GM21360 (cell line): ENCODE data around the gene DAZL.

ENCODE experiments used
- ATAC-seq: cut with Tn5 transposase; IDR thresholded peaks from one replicate; pipeline ENCODE4 v1.9.1; 2021; ENCODE audit warnings: mild to moderate bottlenecking, moderate library complexity; ENCODE audit not compliant: unreplicated experiment

Gene DAZL

GRCh38 chr3:16596352-16597032 lies 8.7 kb downstream of the DAZL start:
- peak; percentile 63 for ATAC-seq

- ATAC-seq: no peak
Observed at GRCh38 chr3:16595778-16596177, 9.4 kb downstream of the DAZL start.

- peak; percentile 96 for ATAC-seq
Observed at GRCh38 chr3:16589867-16590624, 15.2 kb downstream of the DAZL start.

GRCh38 chr3:16589120-16589519 lies 16.1 kb downstream of the DAZL start:
- ATAC-seq: no peak

- ATAC-seq: no peak
Observed at GRCh38 chr3:16587681-16588060, 17.6 kb downstream of the DAZL start.

- no peak for ATAC-seq
Observed at GRCh38 chr3:16587047-16587680, 18.1 kb downstream of the DAZL start.

- no peak for ATAC-seq
Observed at GRCh38 chr3:16584880-16585279, 20.3 kb downstream of the DAZL start.

GRCh38 chr3:16583551-16583950 lies 21.7 kb downstream of the DAZL start:
- ATAC-seq: no peak

GRCh38 chr3:16570113-16570512 lies 35.1 kb downstream of the DAZL start:
- ATAC-seq: no peak

- no peak for ATAC-seq
Observed at GRCh38 chr3:16568532-16568931, 36.7 kb downstream of the DAZL start.

GRCh38 chr3:16568115-16568514 lies 37.1 kb downstream of the DAZL start:
- no peak for ATAC-seq

- no peak for ATAC-seq
Observed at GRCh38 chr3:16559653-16560365, 45.4 kb downstream of the DAZL start.

- ATAC-seq: no peak
Observed at GRCh38 chr3:16554126-16554525, 51.1 kb downstream of the DAZL start.

GRCh38 chr3:16552757-16553156 lies 52.5 kb downstream of the DAZL start:
- no peak for ATAC-seq

GRCh38 chr3:16551342-16551976 lies 53.8 kb downstream of the DAZL start:
- no peak for ATAC-seq

GRCh38 chr3:16550676-16551341 lies 54.4 kb downstream of the DAZL start:
- ATAC-seq: peak; percentile 93

- ATAC-seq: no peak
Observed at GRCh38 chr3:16550305-16550675, 54.9 kb downstream of the DAZL start.

- ATAC-seq: no peak
Observed at GRCh38 chr3:16548721-16549120, 56.5 kb downstream of the DAZL start.

- ATAC-seq: no peak
Observed at GRCh38 chr3:16547561-16548357, 57.5 kb downstream of the DAZL start.
